Activated T-helper 1 cell treated with anti-CD3 and anti-CD28 coated beads, Interleukin-2, amount 50 U/mL, for 16 hours (primary cell): ENCODE measurements around the gene COL23A1.
"Not testable (repeated sequence)": the region's sequence is repeated elsewhere in the genome, so short reads cannot be mapped to it uniquely, and the experiment has no call there.

Experiments used
- DNase-seq, 2 donors: peaks; one replicate each; pipeline ENCODE4 v3.0.0-alpha.2; 2020; ENCODE audit warnings: low read depth in 1 of 2, low spot score in 1 of 2

The COL23A1 gene

GRCh38 chr5:178234750-178235587 is 355.2 kb downstream of the COL23A1 start:
- peak; percentile 45 to 58 for DNase-seq

GRCh38 chr5:178234121-178234749 is 356.0 kb downstream of the COL23A1 start:
- DNase-seq: no peak

DNA sequence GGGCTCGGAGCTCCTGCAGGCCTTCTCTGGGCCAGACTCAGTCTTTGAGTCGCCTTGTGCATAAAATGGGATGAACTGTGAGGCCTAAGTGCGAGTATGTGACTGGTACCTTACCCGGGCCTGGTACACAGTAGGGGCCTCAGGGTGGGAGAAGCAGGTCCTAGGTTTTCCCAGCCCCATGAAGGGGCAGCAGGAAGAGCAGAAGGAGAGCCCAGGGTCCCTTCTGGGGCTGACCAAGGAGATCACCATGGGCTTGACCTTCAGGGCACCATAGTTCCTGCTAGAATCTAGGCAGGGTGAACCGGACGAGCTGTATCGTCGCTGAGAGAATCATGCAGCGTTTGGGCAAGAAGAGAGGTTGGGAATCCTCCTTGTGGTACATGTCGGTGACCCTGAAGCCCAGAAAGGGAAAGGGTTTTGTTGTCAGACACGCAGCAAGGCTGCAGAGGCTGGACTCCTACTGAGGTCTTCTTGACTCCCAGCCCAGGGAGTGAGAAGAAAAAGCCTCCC is 357.2 kb downstream of the COL23A1 start:
- no peak for DNase-seq

GRCh38 chr5:178232124-178232919 is 357.9 kb downstream of the COL23A1 start, which contains the start of gene PHYKPL:
Gene PHYKPL (minus strand): TSS chr5:178232802. CDS start chr5:178232550, 252 bp downstream.
- peak; percentile 32 to 52 for DNase-seq

- DNase-seq: no peak
These were observed 358.6 kb downstream of the COL23A1 start for GRCh38 chr5:178231539-178232123.

DNA sequence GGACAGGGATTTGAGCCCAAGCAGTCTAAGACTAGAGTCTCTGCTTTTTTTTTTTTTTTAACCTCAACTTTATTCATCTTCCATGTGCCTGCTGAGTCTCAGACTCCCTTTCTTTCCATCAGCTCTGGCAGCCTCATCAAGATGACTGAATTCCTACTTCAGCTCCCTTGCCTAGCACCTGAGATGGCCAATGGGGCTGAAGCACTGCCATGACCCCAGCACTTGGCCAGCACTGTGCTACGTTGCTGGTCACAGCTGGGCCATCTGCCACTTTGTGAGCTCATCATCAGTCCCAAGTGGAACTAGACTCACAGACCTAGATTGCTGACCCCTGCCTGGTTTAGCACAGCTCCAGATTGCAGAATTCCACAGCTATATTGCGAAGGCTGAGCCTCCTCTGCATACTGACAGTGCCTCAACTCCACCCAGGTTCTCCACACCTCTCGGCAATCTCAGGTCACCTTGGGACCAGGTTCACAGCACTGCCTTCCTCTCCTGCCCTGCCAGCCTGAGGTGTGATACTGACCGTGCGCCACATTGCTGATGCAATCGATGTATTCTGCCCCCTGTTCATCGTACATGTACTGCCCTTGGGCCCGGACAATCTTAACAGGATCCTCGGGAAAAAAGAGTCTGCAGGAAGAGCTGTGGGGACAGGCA is 359.2 kb downstream of the COL23A1 start:
- DNase-seq: no peak

GRCh38 chr5:178229861-178230260 is 360.3 kb downstream of the COL23A1 start:
- DNase-seq: no peak

DNA sequence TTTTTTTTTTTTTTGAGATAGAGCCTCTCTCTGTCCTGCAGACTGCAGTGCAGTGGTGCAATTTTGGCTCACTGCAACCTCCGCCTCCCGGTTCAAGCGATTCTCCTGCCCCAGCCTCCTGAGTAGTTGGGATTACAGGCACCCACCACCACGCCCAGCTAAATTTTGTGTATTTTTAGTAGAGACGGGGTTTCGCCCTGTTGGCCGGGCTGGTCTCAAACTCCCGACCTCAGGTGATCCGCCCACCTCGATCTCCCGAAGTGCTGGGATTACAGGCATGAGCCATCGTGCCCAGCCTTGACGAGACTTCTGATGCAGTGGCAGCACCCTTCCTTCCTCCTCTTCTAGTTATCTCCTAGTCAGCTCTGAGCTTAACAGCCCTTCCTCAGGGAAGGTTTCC is 361.1 kb downstream of the COL23A1 start:
- DNase-seq: not testable (repeated sequence)

GRCh38 chr5:178228609-178229008 is 361.6 kb downstream of the COL23A1 start:
- DNase-seq: no peak

GRCh38 chr5:178227929-178228328 is 362.3 kb downstream of the COL23A1 start:
- no peak for DNase-seq

DNA sequence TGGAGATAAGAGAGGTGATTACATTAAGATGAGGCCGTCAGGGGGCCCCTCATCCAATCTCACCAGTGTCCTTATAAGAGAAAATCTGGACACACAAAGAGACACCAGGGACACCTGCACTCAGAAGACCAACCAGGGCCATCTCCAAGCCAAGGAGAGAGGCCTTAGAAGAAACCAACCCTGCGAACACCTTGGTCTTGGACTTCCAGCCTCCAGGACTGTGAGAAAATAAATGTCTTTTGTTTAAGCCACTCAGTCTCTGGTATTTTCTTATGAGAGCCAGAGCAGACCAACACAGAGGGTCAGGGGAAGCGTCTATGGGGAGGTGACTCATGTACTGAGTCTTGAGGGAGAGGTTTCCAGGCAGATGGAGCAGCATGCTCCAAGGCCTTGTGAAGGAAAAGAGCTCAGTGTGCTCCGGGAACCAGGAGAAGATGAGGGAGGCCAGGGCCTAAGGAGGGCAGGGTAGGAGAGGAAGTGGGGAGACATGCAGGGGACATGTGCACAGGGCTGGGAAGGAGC is 363.0 kb downstream of the COL23A1 start:
- DNase-seq: no peak

- DNase-seq: no peak
These were observed 365.0 kb downstream of the COL23A1 start for GRCh38 chr5:178225174-178225573.

- DNase-seq: no peak
These were observed 365.8 kb downstream of the COL23A1 start for GRCh38 chr5:178224403-178224802.

- no peak for DNase-seq
These were observed 366.3 kb downstream of the COL23A1 start for GRCh38 chr5:178223828-178224335.

- no peak for DNase-seq
These were observed 366.9 kb downstream of the COL23A1 start for GRCh38 chr5:178223196-178223773.

- DNase-seq: no peak
These were observed 367.9 kb downstream of the COL23A1 start for GRCh38 chr5:178222292-178222691.

- no peak for DNase-seq
These were observed 368.3 kb downstream of the COL23A1 start for GRCh38 chr5:178221853-178222252.

DNA sequence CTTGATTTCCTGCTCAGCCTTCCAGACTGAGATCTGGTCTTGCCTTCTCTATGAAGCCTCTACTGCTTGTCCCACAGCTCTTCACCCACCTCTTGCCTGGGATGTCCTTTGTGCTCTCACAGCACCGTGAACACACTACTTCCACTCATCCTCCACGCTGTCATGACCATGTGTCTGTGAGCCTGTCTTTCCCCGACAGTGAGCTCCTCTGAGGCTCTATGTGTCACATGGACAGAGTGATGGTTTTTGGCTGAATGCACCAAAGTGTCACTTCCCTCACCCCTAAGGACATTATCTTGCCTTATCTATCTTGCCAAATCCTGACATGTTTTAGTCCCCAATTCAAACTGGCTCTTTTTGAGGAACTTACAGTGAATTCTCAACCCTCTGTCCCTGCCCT is 368.9 kb downstream of the COL23A1 start:
- DNase-seq: no peak

GRCh38 chr5:178218827-178219226 is 371.4 kb downstream of the COL23A1 start:
- no peak for DNase-seq
